ENCODE measurements around the gene GSTT4. TPM values are rescaled to one million over a fixed set of nuclear protein-coding genes. Genes with fewer than 3 reads are reported as not detected.
"Not testable (repeated sequence)": the region's sequence is repeated elsewhere in the genome, so short reads cannot be mapped to it uniquely, and the experiment has no call there.

GSTT4 gene
- polyA plus RNA-seq (2012; ENCODE audit: missing spikeins) = not detected

DNA sequence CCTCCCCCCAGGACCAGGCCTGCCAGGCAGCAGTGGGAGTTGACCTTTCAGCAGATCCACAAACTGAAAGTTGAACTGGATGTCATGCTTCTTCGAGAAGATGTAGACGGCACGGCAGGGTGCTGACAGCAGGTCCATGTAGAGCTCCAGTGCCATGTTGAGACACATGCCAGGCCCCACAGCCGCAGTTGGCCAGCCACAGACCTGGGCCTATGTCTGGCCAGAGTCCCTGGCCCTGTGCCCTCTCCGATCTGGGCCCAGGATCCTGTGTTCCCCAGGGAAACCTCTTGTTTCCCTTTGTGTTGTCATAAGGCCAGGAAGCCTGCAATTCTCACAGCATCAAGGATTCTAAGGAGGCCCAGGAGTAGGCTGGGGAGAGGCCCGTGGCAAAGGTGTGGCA, at the start of gene GSTT4:
TSS of gene GSTT4 (minus strand) at position 253 of the 400 bp plus-strand sequence. CDS start at position 156, 97 bp downstream.
- TF ChIP-seq POLR2A (IDR thresholded peaks at IDR 0.05; ENCODE audit: low read depth, low read length) (no peak), TAF1 (IDR thresholded peaks at IDR 0.05; ENCODE audit: borderline replicate concordance, low read depth, low read length) (no peak)
- no peak for FAIRE-seq

DNA sequence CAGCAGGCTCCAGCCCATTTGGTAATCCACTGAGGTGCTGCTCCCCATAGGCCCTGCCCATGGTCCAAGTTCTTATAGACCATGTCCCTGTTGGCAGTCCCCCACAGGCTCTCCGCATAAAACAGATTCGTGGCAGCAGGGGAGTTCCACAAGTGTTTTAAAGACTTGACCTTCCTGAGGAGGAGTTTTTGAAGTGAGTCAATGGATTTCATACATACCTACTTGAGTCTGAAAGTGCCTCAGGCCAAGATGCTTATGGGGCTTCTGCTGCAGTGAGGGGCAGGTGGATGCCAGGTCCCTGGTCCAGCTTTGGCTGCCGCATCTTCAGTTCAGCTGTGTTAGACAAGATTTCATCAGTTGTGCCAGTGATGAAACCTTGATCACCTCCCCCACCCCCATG, 49.1 kb upstream of the GSTT4 start:
- no peak for TF ChIP-seq POLR2AphosphoS5 (IDR thresholded peaks at IDR 0.05; ENCODE audit: low read depth, low read length)
- TF ChIP-seq TAF1 (IDR thresholded peaks at IDR 0.05; ENCODE audit: borderline replicate concordance, low read depth, low read length) = no peak
- no peak for TF ChIP-seq POLR2A (IDR thresholded peaks at IDR 0.05; ENCODE audit: low read depth, low read length)
- FAIRE-seq (no peak), DNase-seq (ENCODE audit: insufficient read length) (no peak)

More for the DNA sequence above, at the start of gene GSTT4:
- no peak for DNase-seq (ENCODE audit: insufficient read length)

GRCh38 chr22:24053481-24054226, 48.4 kb upstream of the GSTT4 start:
- TF ChIP-seq POLR2AphosphoS5 (IDR thresholded peaks at IDR 0.05; ENCODE audit: low read depth, low read length) (no peak), TAF1 (IDR thresholded peaks at IDR 0.05; ENCODE audit: borderline replicate concordance, low read depth, low read length) (no peak), POLR2A (IDR thresholded peaks at IDR 0.05; ENCODE audit: low read depth, low read length) (no peak)
- peak; percentile 76 for FAIRE-seq
- DNase-seq (ENCODE audit: insufficient read length) = peak; percentile 32

DNA sequence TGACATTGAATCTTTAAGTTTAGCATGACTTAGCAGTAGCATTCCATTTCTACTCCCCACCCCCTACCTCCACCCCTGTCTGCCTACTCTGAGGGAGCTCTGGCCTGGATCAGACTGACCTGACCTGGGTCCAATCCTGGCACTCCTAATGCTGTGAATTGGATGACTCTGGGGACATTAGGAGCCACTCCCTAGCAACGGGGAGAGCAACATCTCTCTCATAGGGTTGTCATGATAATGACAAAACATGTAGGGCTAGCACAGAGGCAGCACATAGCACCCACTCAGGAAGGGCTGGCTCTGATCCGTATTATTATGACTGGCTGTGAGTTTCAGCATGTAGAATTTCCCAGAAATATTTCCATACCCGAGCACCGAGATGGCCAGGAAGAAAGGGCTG, 46.3 kb upstream of the GSTT4 start:
- TF ChIP-seq TAF1 (IDR thresholded peaks at IDR 0.05; ENCODE audit: borderline replicate concordance, low read depth, low read length) = no peak
- no peak for TF ChIP-seq POLR2AphosphoS5 (IDR thresholded peaks at IDR 0.05; ENCODE audit: low read depth, low read length)
- TF ChIP-seq POLR2A (IDR thresholded peaks at IDR 0.05; ENCODE audit: low read depth, low read length) = no peak
- DNase-seq (ENCODE audit: insufficient read length) (no peak), FAIRE-seq (no peak)

- no peak for TF ChIP-seq POLR2A (IDR thresholded peaks at IDR 0.05; ENCODE audit: low read depth, low read length)
- TF ChIP-seq POLR2AphosphoS5 (IDR thresholded peaks at IDR 0.05; ENCODE audit: low read depth, low read length) = no peak
- TF ChIP-seq TAF1 (IDR thresholded peaks at IDR 0.05; ENCODE audit: borderline replicate concordance, low read depth, low read length) = no peak
- no peak for FAIRE-seq
- no peak for DNase-seq (ENCODE audit: insufficient read length)
These were observed 45.8 kb upstream of the GSTT4 start for GRCh38 chr22:24051028-24051427.

GRCh38 chr22:24049978-24050377, 44.7 kb upstream of the GSTT4 start:
- FAIRE-seq (no peak), DNase-seq (ENCODE audit: insufficient read length) (no peak)
- TF ChIP-seq POLR2AphosphoS5 (IDR thresholded peaks at IDR 0.05; ENCODE audit: low read depth, low read length) (no peak), TAF1 (IDR thresholded peaks at IDR 0.05; ENCODE audit: borderline replicate concordance, low read depth, low read length) (no peak), POLR2A (IDR thresholded peaks at IDR 0.05; ENCODE audit: low read depth, low read length) (no peak)

- TF ChIP-seq TAF1 (IDR thresholded peaks at IDR 0.05; ENCODE audit: borderline replicate concordance, low read depth, low read length) (no peak), POLR2A (IDR thresholded peaks at IDR 0.05; ENCODE audit: low read depth, low read length) (no peak), POLR2AphosphoS5 (IDR thresholded peaks at IDR 0.05; ENCODE audit: low read depth, low read length) (no peak)
- FAIRE-seq (no peak), DNase-seq (ENCODE audit: insufficient read length) (no peak)
These were observed 44.0 kb upstream of the GSTT4 start for GRCh38 chr22:24049211-24049610.

DNA sequence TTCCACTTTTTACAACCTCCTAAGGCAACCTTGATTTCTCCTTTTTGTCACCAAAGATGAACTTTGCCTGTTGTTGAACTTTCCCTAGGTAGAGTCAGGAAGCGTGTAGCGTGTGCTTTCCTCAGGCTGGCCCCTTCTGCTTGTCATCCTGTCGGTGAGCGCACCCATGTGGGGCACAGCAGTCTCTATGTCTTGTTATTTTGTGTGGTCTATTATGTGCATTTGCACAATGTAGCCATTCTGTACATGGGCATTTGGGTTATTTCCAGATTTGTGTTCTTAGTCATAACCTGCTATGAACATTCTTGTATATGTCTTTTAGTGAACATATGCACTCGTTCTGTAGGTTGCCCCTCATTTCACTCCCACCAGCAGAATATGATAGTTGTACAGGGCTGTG, 40.8 kb upstream of the GSTT4 start:
- TF ChIP-seq POLR2AphosphoS5 (IDR thresholded peaks at IDR 0.05; ENCODE audit: low read depth, low read length) = no peak
- TF ChIP-seq TAF1 (IDR thresholded peaks at IDR 0.05; ENCODE audit: borderline replicate concordance, low read depth, low read length) = no peak
- no peak for TF ChIP-seq POLR2A (IDR thresholded peaks at IDR 0.05; ENCODE audit: low read depth, low read length)
- FAIRE-seq (peak; percentile 53), DNase-seq (ENCODE audit: insufficient read length) (no peak)

DNA sequence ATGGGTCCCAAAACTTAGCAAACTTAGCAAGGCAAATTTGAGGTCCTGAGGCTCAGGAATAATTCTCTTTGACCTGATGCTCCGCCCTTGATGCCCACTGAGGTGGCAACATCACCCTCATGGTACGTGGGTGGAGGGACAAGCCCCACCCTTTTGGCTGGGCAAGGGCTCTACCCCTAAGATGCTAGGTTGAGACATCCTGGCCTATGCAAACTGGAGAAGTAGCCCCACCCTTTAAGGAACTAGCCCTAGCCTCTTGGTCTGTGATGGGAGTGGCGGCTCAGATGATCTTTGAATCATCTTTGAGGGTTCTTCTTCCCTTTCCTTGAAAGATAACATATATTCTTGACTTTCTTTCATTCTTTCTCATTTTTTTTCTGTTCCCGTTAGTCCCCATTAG, 38.7 kb upstream of the GSTT4 start:
- TF ChIP-seq POLR2A (IDR thresholded peaks at IDR 0.05; ENCODE audit: low read depth, low read length) (no peak), POLR2AphosphoS5 (IDR thresholded peaks at IDR 0.05; ENCODE audit: low read depth, low read length) (no peak), TAF1 (IDR thresholded peaks at IDR 0.05; ENCODE audit: borderline replicate concordance, low read depth, low read length) (no peak)
- no peak for DNase-seq (ENCODE audit: insufficient read length)
- FAIRE-seq = no peak

GRCh38 chr22:24043465-24043864, 38.2 kb upstream of the GSTT4 start:
- not testable (repeated sequence) for FAIRE-seq; DNase-seq (ENCODE audit: insufficient read length)

GRCh38 chr22:24040946-24041345, 35.7 kb upstream of the GSTT4 start:
- DNase-seq (ENCODE audit: insufficient read length) = no peak
- TF ChIP-seq POLR2A (IDR thresholded peaks at IDR 0.05; ENCODE audit: low read depth, low read length) = no peak
- TF ChIP-seq TAF1 (IDR thresholded peaks at IDR 0.05; ENCODE audit: borderline replicate concordance, low read depth, low read length) = no peak
- TF ChIP-seq POLR2AphosphoS5 (IDR thresholded peaks at IDR 0.05; ENCODE audit: low read depth, low read length) = no peak

DNA sequence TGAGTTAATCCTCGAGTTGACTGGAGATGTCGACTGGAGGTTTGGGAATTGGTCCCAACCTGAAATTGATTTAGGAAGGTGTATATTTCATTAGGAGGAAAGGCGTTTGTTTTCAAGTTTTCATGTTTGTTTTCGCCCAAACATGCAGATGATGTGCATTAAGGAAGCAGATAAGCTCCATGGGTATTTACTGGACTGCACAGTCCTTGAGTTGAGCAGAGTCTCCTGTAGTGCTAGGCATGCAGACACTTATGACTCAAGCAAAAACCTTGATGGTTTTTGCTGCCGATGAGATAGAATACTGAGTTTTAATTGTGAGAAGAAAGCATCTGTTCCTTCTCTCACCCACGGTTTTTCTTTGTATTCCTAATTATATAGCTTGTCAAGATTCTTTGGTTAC, 33.8 kb upstream of the GSTT4 start:
- TF ChIP-seq POLR2A (IDR thresholded peaks at IDR 0.05; ENCODE audit: low read depth, low read length) = no peak
- no peak for TF ChIP-seq POLR2AphosphoS5 (IDR thresholded peaks at IDR 0.05; ENCODE audit: low read depth, low read length)
- TF ChIP-seq TAF1 (IDR thresholded peaks at IDR 0.05; ENCODE audit: borderline replicate concordance, low read depth, low read length) = no peak
- FAIRE-seq = no peak
- no peak for DNase-seq (ENCODE audit: insufficient read length)

More at GRCh38 chr22:24040946-24041345, 35.7 kb upstream of the GSTT4 start:
- FAIRE-seq = no peak
